Posterior vena cava (tissue), 2 donors: ENCODE data around the gene P2RY6. TPM values are rescaled to one million over a fixed set of nuclear protein-coding genes. Genes with fewer than 3 reads are reported as not detected.

ENCODE experiments used
- DNase-seq: peaks from one replicate; pipeline ENCODE4 v3.0.0-alpha.2; 2020; ENCODE audit warnings: low spot score
- intact Hi-C, 2 donors: fragments of 100-400 bp; cut with DNase I; formaldehyde crosslinking; loops; one replicate each; pipeline versions ENCODE4 v1.14.1 to v1.14.2; 2022 to 2023
- total RNA-seq, 2 donors: library from RNA; stranded (reverse); fragmentation: NEBNext Ultra II Directional; extraction: Animal tissue kit (Norgen Biotek cat#: 25700); gene quantifications; one replicate each; pipeline ENCODE4 v1.2.1, GENCODE V29; 2021
- donor health status: DM: yes; HTN: yes; CAD: no.
- donor health status: DM: yes; HTN: yes; CAD: no.

P2RY6 gene
- total RNA-seq, 2 donors from 2014 or later = 2.5 to 4.9 TPM

DNA sequence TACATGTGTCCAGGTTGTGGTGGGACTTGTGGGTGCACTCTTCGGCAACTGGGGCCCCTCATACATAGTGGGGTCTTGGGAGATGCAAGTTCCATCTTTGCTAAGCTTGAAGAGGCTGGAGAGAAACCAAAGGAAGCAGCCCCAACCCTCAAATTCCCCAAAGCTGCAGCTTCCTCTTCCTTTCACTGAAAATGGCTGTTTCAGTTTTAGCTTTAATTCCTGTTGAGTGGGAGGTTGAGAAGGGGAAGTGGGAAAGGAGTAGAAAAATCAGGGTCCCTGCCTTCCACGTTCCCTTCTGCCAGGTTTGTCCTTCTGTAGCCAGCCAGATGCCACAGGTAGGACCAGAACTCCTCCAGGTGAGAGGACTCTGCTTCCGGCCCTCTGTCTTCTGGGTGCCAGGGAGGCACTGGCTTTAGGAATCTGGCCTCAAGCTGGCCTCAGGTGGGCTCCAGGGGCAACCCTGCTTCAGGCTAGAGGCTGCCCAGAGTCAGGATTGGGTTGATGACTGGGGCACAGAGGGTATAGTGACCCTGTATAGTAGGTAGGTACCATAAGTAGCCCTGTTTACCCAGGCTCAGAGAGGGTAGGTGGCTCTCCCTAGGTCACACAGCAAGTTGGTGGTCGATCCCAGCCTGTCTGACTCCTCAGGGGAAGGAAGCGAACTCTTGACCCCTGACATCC is 16.2 kb downstream of the P2RY6 start:
- intact Hi-C loops = loop anchor here (2.0 to 10.0 kb wide), 5 partner anchors 46 to 454 kb away; no protein-coding TSS in a partner anchor
- no peak for DNase-seq

DNA sequence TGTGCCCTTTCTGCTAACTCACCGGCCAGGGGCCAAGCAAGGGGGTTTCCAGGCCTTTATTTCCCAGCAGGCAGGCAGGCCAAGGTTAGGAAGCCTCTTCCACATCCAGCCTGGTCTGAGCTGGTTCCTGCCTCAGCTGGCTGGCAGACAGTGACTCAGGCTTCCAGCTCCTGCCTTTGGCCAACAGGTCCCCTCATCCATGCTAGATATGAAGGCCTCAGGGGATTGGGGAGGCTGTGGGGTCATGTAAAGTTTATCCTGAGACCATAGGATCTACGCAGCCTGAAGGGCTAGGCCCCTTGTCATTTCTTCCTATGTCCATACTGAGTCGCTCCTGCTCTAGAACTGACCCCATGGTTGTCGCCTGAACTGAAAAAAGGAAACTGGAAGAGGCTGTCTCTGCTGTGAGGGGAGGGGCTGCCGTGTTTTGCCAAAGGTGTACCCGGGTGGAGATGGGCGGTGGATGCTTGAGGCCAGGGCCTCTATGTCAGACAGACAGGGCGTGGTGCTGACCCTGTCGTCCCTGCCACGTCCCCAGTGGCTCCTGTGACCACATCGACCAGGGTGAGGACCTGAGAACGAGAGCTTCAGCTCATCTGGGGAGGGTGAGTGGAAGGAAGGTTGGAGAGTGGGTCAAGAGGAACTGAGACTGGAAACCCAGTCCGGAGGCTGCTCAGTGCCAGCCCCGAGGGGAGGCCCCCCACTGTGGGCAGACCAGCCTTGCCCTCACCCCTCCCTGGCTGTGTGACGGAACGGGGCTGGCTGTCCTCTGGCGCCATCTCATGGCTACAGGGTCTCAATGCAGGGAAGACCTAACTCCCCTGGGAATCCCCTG is 17.0 kb downstream of the P2RY6 start:
- intact Hi-C loops = loop anchor here (2.0 to 10.0 kb wide), 5 partner anchors 46 to 454 kb away; no protein-coding TSS in a partner anchor
- peak; percentile 94 for DNase-seq

DNA sequence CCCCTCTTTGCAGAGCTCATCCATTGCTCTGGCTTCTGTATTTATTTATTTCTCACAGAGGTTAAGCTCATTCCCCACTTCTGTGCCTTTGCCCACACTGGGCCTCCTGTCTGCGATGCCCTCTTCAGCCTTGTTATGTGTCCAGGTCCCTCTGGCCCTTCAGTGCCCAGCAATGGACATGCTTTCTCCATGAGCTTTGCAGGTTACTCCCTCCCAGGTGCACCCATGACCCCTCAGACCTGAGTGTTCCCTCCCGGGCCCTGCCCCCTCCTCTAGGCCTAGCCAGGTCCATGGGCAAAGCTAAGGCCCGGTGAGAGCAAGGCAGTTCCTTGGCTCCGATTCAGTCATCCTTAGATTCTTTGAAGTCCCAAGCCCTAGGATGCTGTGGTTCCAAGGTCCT is 18.4 kb downstream of the P2RY6 start:
- intact Hi-C loops = no loop called here
- no peak for DNase-seq

DNA sequence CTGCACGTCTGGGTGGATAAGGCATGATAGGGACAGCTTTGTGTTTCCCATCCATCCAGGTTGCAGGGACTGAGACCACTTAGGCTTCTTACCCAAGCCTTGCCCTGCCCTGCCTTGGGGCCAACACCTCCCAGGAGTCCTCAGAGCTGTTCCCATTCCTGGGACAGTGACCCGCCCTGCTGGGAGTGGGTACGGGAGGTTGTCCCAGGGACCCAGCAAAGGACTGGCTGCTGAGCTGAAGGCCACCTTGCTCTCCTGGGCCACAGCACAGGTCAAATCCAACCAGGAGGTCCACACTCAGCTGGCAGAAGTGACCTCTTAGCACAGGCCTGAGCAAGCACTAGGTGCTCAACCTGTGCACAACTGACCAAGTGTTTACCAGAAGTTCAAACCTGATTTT is 19.1 kb downstream of the P2RY6 start:
- no peak for DNase-seq
- intact Hi-C loops = no loop called here

DNA sequence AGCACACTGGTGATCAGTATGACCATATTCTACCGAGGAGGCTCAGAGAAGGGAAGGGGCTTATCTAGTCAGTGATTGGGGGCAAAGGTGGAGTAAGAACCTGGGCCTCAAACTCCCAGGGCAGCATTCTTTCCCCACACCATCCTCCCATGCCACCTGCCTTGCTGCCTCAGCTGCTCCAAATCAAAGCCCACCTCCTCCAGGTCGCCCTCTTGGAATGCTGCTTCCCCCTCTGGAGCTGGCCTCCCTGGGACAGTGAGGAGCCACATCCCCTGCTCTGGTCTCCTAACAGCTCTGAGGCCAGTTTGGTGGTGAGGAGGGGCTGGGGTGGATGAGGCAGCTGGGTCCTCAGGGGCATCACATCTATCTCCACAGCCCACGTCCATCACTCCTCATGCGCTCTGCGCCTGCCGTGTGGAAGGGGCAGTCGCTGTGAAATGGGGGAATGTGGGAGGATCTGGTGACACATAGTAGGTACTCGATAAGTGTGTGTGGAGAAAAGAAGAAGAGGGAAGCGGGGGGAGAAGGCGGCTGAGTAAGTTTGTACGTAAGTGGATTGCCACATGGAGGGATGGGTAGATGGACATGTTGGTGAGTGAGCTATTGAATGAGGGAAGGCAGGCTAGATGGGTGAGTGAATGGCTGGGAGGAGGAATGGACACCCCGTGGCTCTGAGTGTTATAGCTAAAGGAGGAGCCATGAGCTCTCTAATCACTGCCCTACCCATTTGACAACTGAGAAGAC is 19.8 kb downstream of the P2RY6 start:
- intact Hi-C loops = no loop called here
- no peak for DNase-seq

DNA sequence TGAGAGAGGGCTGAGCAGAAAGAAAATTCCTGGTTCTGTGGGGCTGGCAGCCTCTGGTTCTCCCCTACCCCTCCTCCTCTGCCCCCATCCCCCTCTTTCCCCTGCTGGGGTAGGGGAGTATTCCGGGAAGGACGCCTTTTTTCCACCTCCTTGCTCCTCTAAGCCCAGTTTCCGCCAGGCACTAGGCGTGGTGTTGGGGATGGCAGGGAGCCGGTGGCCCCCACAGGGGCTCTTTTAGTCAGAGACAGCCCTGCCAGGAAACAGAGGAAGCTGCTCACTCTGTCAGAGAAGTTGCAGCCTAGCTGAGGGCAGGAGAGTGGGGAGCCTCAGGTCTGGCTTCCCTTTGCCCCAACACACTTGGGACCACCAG is 20.4 kb downstream of the P2RY6 start:
- peak; percentile 89 for DNase-seq
- intact Hi-C loops = no loop called here

DNA sequence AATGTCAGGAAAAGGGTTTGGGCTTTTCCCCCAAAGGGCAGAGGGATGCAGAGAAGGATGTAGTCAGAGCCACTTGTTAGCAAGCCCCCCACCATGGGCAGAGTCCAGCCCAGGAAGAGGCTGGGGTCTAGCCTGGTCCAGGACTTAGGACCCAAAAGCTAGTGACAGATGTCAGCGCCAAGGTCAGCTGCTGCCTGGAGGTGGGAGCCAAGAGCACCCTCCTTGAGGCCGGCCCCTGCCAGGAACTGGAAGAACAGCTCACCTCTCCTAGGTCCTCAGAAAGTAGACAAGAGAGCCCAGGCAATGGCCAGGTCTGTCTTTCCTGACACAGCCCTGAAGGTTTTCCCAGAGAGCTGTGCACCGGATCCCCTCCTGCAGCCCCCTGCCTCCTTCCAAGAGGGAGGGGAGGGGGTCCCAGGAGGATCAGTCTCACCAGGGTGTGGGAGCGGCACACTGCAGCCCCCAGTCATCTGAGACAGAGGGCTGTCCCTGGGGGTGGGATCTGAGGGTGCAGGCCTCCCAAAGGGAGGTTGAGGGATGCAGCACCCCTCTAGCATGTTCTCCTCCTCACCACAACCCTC is 21.3 kb downstream of the P2RY6 start:
- intact Hi-C loops = no loop called here
- DNase-seq = no peak

DNA sequence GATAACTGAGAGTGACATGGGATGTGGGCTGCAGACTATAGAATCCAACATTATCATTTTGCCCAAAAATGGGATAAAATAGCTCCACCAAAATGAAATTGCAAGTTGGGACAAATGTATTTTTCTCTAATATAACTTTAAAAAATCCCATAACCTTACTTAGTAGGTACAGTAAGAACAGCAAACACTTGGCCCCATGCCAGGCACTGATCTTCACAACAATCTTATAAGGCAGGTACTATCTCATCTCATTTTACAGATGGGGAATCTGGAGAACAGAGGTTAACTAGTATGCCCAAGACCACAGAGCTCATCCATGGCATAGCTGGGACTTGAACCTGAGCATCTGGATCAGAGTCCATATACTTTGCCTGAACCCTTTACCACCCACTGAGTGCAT is 22.5 kb downstream of the P2RY6 start:
- intact Hi-C loops = loop anchor here in 1 of 2 donors (5.0 kb wide), 1 partner anchor 43 kb away; no protein-coding TSS in a partner anchor
- DNase-seq = no peak

DNA sequence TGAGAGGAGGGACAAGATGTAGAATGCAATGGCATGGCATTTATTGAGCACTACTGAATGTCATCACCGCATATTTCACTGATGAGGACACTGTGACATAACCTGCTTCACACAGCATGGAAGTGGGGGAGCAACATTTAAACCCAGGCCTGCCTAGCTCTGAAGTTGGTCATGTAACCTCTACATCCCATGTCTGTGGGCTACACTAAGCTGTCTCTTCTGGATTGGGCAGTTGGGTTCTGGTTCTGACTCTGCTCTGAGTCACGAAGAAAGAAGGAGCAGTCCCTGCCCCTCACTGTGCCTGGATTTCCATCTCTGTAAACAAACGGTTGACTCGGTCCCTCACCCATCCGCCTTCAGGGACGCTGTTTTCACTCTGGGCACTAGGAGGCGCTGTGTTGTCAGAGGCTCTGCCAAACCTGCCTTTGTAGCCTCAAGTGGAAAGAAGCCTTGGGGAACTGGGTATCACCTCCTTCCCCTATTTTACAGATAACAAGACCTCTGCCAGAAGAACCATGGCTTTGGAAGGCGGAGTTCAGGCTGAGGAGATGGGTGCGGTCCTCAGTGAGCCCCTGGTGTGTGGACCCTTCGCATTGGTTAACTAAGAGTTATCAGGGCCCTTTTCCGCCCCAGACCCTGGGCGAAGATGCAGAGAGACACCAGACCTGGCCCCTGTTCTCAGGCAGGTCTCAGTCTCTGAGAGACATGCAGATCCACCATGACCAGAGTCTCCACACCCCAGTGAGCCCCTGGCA is 23.3 kb downstream of the P2RY6 start:
- DNase-seq = peak; percentile 91
- intact Hi-C loops = loop anchor here in 1 of 2 donors (5.0 kb wide), 1 partner anchor 42 kb away; no protein-coding TSS in a partner anchor

DNA sequence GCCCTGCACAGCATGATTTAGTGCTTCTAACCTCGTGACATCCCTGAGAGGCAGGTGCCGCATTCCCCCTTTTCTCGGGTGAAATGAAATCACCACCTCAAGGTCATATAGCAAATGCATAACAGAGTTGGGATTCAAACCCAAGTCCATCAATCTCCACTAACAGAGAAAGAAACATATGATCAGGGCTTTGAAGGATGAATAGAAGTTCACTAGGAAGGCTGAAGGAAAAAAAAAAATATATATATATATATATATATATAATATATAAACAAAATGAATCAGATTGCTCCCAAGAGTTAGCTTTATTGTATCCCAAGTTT is 23.8 kb downstream of the P2RY6 start:
- no peak for DNase-seq
- intact Hi-C loops = loop anchor here in 1 of 2 donors (5.0 kb wide), 1 partner anchor 41 kb away; no protein-coding TSS in a partner anchor

DNA sequence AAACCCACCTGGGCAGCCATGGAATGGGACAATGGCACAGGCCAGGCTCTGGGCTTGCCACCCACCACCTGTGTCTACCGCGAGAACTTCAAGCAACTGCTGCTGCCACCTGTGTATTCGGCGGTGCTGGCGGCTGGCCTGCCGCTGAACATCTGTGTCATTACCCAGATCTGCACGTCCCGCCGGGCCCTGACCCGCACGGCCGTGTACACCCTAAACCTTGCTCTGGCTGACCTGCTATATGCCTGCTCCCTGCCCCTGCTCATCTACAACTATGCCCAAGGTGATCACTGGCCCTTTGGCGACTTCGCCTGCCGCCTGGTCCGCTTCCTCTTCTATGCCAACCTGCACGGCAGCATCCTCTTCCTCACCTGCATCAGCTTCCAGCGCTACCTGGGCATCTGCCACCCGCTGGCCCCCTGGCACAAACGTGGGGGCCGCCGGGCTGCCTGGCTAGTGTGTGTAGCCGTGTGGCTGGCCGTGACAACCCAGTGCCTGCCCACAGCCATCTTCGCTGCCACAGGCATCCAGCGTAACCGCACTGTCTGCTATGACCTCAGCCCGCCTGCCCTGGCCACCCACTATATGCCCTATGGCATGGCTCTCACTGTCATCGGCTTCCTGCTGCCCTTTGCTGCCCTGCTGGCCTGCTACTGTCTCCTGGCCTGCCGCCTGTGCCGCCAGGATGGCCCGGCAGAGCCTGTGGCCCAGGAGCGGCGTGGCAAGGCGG is 24.5 kb downstream of the P2RY6 start:
- intact Hi-C loops = loop anchor here in 1 of 2 donors (5.0 kb wide), 1 partner anchor 41 kb away; no protein-coding TSS in a partner anchor
- DNase-seq = no peak

DNA sequence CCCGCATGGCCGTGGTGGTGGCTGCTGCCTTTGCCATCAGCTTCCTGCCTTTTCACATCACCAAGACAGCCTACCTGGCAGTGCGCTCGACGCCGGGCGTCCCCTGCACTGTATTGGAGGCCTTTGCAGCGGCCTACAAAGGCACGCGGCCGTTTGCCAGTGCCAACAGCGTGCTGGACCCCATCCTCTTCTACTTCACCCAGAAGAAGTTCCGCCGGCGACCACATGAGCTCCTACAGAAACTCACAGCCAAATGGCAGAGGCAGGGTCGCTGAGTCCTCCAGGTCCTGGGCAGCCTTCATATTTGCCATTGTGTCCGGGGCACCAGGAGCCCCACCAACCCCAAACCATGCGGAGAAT is 25.1 kb downstream of the P2RY6 start:
- intact Hi-C loops = loop anchor here in 1 of 2 donors (5.0 kb wide), 1 partner anchor 40 kb away; no protein-coding TSS in a partner anchor
- DNase-seq = no peak

DNA sequence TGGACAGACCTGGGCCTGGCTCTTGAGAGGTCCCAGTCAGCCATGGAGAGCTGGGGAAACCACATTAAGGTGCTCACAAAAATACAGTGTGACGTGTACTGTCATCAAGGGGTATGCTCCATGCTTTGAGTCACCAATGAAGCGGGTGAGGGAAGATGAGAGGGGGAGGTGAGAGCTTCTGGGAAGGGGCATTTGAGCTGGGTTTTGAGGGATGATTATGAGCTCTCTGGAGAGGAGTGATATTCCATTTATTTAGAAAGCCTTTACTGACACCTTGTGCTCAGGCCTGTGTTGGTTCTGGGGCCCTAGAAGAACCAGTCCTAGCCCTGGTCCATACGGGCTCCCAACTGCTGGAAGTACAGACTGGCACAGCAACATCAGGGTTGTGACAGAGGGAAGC is 25.6 kb downstream of the P2RY6 start:
- intact Hi-C loops = loop anchor here in 1 of 2 donors (5.0 kb wide), 1 partner anchor 40 kb away; no protein-coding TSS in a partner anchor
- no peak for DNase-seq

DNA sequence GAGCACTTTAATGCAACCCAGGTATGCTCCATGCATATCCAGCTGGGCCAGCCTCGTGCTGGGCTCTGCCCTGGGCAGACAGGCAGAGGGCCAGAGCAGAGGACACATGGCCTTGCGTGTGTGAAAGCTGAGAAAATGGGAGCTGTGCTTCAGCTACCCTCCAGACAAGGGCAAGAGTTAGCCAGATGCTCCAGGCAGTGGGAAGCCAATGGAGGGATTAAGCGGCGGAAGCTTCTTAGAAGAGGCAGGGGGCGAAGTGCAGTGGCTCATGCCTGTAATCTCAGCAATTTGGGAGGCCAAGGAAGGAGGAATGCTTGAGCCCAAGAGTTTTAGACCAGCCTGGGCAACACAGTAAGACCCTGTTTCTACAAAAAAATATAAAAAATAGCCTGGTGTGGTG is 26.1 kb downstream of the P2RY6 start:
- intact Hi-C loops = loop anchor here in 1 of 2 donors (5.0 kb wide), 1 partner anchor 39 kb away; no protein-coding TSS in a partner anchor
- DNase-seq = no peak

DNA sequence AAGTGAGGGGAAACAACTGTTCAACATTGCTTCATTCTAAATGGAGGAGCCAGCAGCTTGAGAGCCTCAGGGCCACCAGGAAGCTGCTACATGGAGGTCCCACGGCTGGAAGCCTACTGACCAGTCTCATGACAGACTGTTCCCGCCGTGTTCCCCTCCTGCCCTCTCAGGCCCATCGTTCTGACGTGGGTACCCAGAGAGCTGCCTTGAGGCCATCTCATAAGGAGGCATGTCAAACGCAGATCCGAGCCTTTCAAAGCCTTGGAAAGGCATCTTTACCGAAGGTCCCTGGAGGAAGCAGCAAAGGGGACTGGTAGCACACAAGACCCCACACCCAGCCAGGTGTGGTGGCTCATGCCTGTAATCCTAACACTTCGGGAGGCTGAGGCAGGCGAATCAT is 27.6 kb downstream of the P2RY6 start:
- intact Hi-C loops = loop anchor here (5.0 to 10.0 kb wide), 2 partner anchors 38 to 95 kb away; no protein-coding TSS in a partner anchor
- no peak for DNase-seq

DNA sequence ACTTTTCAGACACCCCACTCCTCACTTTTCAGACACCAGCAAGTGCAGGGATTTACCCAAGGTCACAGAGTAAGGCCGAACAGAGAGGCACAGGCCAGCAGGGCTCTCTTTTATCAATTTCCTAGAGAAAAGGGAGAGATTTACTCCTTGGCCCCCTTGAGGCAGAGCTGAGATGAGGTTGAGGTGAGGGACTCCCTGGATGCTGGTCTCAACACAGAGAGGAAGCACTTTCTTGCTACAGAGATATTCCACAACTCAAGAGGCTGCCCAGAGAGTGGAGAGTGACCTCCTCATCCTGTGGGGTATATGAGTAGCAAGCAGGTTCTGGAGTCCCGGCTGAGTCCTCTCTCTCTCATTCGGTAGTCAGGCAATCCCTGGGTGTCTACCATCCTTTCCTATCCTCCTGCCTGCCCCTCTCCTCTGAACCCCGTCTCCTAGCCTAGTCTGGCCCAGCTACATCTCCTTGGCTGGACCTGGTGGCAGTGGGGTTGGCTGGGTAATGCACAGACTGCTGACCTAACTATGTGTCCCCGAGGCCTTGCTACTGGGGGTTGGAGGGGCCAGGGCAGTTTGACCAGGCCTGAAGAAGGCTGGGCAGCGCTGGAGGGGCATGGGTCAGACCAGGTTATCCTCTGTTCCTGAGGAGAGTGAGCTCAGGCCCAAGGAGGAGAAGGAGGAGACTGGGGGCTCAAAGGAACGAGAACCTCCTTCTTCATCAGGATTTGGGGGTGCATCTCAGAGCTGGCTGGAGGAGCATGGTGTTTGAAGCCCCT is 34.1 kb downstream of the P2RY6 start:
- intact Hi-C loops = loop anchor here (10.0 kb wide), 1 partner anchor 89 kb away; no protein-coding TSS in a partner anchor
- DNase-seq = no peak

DNA sequence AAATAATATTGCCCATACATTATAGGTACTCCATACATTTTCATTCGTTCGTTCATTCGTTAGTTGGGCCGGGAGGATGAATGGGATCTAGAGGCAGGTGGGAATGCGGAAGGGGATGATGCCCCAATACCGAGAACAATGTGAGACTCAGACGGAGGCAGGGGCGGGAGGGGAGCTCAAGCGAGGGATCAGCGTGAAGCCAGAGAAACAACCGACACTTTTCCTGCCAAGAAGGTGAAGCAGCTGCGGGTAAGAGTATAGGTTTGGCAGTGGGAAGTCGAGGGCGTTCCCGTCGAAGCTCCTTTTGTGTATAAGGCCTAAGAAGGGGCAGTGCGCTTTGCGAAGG is 34.8 kb downstream of the P2RY6 start:
- DNase-seq = no peak
- intact Hi-C loops = loop anchor here (10.0 kb wide), 1 partner anchor 88 kb away; no protein-coding TSS in a partner anchor
